ENCODE data around the gene CHD8.

The CHD8 gene

GRCh38 chr14:21369949-21370679 lies 85.8 kb downstream of the CHD8 start:
- no peak for DNase-seq

- no peak for DNase-seq
These were observed 88.3 kb downstream of the CHD8 start for GRCh38 chr14:21367582-21368144.

- DNase-seq, result no peak
These were observed 99.4 kb downstream of the CHD8 start for GRCh38 chr14:21356511-21356910.

- DNase-seq, result no peak
These were observed 103.3 kb downstream of the CHD8 start for GRCh38 chr14:21352587-21352986.

- no peak for DNase-seq
These were observed 105.4 kb downstream of the CHD8 start for GRCh38 chr14:21350539-21350938.

- no peak for DNase-seq
These were observed 108.7 kb downstream of the CHD8 start for GRCh38 chr14:21347201-21347600.

GRCh38 chr14:21346532-21347135 lies 109.3 kb downstream of the CHD8 start:
- no peak for DNase-seq

GRCh38 chr14:21343035-21343794 lies 112.7 kb downstream of the CHD8 start:
- DNase-seq, result no peak

Data from SHP77 treated with DMSO at 0.1 percent for 48 hours (cell line).